GM19099 (cell line): Measurements from ENCODE around the gene PSMB8.

Source experiments
- POLR2A ChIP-seq: IDR thresholded peaks from 3 replicates; pipeline ENCODE4 v1.6.1; 2011; ENCODE audit warnings: low read depth; ENCODE audit not compliant: insufficient read length; ENCODE audit errors: extremely low read depth

The PSMB8 gene

DNA sequence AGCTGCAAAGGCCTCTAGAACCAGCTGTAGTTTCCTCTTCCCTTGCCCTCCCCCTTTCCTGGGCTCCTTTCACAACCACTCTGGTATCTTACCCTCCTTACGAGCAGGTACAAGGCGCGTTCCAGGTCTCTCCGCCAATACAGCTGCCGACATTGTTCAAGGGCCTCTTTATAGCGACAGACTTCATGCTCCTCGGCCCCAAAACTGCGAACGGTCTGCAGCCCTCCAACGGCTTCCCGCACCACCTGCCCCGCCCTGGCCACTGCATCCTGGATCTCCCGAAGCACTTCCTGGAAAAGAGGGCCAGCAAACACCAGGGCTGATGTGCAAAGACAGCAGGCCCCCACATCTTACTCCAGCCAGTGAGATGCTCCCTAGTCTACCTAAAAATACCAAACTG is 11.3 kb downstream of the PSMB8 start:
- no peak for TF ChIP-seq POLR2A

DNA sequence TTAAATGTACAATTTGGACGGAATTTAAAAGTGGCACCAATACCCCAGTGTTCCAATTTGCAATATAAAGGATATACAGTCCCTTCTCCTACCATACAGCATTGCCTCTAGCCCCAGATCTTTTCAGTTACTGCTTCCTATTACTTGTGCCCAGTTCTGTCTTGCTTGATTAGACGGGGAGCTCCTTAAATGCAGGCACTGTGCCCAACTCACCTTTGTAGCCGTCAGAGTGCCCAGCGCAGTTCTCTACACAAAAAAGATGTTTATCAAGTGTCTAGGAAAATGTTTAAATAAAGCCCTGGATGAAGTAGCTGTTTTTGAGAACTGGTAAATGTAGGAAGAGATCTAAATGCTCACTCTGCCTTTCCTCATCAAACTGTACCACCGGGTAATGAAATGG is 12.9 kb downstream of the PSMB8 start:
- no peak for TF ChIP-seq POLR2A

DNA sequence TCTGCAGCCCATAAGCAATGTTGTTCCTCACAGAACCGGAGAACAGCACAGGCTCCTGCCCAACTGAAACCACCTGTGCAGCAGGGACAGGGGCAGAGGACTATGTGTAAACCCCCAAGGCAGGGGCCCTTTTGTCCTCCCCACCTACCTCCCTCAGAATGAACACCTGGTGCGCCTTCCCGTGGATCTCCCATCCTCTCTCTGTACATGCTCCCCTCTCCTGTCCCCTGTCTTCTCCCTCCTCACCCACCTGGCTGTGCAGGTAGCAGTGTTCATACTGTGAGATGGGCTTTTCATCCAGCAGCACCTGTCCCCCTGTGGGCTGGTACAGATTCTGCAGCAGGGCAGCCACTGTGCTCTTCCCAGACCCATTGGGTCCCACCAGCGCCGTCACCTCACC is 13.8 kb downstream of the PSMB8 start:
- no peak for TF ChIP-seq POLR2A

DNA sequence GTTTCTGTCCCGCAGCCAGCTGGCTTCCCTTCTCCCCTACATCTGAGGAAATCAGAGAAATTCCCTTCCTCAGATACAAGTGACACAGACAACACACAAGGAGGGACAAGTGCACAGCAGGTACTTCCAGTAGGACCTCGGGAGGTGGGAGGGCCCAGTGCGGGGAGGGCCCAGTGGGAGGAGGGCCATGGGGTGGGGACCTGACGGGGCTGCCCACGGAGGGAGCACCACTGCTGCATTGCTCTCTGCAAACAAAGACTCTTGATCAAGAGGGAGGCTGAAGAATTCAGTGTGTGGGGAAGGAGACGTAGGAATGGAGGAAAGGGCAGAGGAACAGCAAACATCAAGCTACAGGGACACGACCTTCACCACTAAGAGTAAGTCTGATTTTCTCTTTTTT is 14.4 kb downstream of the PSMB8 start:
- TF ChIP-seq POLR2A: no peak

DNA sequence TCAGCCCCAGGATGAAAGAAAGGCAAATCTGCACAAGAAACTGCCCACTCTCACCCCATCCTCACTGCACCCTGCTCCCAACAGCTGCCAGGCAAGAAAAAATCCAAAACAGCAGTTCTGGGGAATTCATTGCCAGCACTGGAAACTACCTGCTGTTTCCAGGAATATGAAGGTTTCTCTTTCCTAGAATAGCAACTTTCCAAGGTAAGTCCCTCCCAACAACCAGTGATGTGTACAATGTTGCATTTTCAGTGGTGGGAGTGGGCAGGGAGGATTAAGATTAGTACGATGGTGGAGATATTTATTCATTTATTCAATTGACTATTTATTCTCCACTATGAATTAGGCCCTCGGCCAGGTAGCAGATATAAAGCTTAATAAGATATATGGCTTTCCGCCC is 16.8 kb downstream of the PSMB8 start:
- no peak for TF ChIP-seq POLR2A

DNA sequence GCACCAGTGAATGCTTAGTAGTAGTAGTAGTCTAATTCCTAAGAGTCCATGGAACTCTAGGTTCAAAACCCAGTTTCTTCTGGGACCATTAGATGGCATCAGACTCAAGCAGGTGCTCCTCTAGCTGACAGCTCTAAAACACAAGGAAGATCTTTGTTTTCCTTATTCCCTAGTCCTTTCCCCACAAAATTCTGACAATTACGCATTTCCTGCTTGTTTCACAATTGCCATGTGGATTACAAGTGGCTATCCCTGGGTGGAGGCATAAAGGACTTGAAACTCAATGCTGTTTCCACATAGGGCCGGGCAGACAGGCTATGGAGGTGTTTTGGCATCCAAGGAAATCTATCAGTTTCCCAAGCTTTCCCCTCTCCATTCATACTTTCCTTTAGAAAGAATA is 17.9 kb downstream of the PSMB8 start:
- TF ChIP-seq POLR2A: peak; percentile 25

DNA sequence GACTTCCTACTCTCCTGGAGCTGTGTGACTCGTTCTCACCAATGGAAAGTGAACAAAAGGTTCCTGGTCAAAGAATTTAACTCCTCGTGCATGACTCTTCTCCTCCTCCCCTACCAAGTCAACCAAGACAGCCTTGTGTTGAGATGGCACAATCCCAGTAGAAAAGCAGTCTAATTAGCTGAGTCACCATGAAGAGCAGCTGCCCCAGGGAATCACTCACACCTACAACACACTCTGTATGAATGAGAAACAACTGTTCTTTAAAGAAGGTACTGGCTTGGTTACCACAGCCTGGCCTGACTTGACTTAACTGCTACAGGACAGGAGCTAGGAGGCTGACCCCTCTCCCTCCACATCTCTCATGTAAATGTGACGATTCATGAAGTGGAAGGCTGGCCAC is 24.1 kb downstream of the PSMB8 start:
- TF ChIP-seq POLR2A: no peak

DNA sequence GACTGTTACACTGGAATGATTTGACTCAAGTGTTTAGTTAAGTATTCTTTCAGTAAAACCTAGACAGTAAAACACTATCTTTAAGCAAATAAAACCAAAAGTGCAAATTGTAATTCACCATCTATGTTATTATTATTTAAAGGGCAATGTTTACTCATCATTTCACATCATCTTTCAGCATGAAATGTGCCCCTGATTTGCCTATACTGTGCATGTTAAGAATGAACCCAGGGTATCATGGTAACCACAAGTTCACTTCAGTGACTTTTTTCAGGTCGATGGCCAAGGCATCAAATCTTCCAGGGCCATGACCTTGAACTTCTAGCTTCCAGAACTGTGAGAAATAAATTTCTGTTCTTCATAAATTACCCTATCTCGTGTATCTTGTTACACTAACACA is 25.0 kb downstream of the PSMB8 start:
- TF ChIP-seq POLR2A: no peak

DNA sequence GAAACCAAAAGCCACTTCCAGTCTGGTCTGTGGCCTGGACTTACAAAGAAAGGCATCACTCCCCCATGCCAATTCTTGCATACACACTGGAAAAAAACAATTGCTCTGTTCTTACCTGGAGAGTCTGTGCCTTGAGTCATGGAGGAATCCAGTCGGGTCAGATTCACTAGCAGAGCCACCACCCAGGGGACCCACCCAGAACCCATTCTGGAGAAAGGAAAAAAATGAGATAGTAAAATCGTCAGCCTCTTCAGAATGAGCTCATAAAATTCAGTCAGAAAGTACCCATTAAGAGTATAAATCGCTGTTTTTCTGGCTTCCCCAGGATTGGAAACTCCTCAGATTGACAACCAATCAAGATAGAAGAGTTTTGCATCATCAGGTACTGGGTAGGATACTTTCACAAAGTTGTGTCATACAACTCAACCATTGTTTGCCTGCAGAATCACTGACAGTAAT is 27.1 kb downstream of the PSMB8 start, which contains the start of gene HLA-DOB:
TSS of gene HLA-DOB (minus strand) at position 257 of the 459 bp plus-strand sequence. CDS start at position 206, 51 bp downstream.
- TF ChIP-seq POLR2A: no peak

DNA sequence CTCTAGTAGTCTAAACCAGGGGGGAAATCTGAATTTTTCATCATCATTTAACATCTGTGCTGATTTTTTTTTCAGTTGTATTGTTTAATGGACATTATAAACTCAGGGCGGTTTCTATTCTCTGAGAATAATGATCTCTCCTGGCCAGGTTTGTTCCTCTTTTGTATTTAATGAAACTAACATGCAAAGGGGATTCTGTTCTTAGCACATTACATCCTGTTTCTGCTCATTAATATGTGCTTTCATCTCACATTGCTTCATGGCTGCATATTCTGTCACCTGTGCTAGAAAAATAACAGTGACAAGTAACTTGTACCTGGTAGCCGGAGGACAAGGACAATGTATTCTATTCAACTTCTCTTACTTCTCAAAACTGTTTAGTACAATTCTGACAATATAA is 27.9 kb downstream of the PSMB8 start:
- peak; percentile 34 for TF ChIP-seq POLR2A

DNA sequence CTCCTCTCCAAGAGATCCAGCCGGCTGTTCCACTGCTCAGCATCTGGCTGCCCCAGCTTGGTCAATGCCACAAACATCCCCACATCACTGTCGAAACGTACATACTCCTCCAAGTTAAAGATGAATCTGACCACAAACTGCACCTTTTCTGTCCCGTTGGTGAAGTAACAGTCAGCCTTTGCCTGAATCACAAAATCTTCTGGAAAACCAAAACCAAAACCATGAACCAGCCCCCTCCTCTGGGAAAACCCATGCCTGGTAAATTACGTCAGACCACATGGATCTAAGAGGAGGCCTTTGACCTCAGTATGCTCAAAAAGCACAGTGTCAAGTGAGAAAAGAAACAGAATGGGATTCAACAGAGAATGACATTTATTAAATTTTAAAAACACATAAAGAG is 28.7 kb downstream of the PSMB8 start:
- TF ChIP-seq POLR2A: no peak

DNA sequence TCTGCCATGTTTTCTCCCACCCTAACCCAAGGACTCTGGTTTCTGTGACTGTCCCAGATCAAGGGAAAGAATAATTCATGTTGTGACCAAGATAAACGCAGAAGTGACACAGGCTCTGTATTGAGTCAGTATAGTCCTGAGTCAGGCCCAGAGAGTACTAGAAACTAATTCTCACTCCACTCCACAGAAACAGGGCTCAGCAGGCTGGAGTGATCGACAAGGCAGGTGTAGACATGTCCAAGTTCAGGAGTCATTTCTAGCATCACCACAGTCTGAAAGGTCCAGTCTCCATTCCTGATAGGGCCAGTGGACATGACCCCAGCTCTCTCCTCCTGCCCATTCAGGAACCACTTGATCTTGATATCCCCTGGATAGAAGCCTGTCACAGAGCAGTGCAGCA is 29.7 kb downstream of the PSMB8 start:
- no peak for TF ChIP-seq POLR2A

DNA sequence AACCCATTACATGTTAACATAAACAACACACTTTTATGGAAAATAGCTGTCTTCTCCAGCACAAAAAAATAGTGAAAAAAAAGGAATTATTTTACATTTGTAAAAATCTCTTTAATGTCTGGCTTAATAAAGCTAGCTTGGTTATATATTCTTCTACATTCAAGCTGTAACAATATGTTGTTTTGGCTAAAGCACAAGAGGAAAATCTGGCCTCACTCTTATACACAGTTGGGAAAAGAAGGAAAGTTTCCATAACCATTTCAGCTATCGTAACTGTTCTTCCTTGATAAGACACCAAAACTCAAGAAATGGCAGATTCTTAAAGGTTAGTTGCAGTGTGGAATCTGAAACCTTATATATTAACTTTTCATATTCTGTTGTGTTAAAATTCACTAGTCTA is 34.7 kb downstream of the PSMB8 start:
- no peak for TF ChIP-seq POLR2A

DNA sequence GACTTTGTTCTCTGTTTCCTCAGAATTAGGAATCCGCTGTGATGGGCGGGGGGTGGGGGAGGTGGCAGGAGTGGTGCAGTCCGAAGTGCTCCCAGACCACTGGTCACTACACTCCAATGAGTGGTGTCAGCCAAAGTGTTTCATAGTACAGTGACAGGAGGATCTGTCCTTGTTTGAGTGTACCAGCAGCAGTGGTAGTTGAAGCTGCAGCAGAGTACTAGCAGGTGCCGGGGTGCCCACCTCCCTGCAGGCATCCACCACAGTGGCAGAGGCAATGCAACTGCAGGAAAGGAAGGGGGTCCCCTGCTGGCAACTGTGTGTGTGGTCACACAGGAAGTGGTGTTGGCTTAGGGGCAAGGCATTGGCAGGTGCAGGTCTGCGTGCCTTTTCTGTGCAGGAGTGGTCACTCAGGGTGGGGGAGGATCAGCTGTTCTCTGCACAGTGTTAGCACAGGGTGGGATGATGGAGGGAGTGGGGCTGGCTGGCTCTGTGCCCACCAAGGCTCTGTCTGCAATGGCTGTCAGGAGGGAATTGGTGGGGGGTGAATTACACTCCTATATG is 36.7 kb downstream of the PSMB8 start:
- TF ChIP-seq POLR2A: no peak

DNA sequence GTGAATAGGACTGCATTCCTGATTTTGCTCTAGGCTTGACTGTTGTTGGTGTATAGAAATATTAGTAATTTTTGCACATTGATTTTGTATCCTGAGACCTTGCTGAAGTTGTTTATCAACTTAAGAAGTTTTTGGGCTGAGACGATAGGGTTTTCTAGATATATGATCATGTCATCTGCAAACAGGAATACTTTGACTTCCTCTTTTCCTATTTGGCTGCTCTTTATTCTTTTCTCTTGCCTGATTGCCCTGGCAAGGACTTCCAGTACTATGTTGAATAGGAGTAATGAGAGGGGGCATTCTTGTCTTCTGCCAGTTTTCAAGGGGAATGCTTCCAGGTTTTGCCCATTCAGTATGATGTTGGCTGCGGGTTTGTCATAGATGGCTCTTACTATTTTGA is 40.4 kb downstream of the PSMB8 start:
- TF ChIP-seq POLR2A: no peak

DNA sequence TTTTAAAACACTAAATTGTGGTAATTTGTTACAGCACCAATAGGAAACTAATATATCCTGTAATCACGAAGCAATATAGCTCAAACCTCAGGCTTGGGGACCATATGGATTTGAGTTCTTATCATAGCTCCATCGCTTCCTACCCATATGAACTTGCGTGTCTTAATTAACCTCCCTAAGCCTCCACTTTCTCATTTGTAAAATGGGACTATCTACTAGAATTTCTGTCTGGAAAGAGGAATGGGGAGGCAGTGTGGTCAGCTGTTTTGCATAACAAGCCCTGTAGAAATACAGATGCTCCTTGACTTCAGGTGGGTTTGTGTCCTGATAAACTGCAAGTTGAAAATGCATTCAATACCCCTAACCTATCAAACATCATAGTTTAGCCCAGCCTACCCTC is 44.1 kb downstream of the PSMB8 start:
- TF ChIP-seq POLR2A: no peak

DNA sequence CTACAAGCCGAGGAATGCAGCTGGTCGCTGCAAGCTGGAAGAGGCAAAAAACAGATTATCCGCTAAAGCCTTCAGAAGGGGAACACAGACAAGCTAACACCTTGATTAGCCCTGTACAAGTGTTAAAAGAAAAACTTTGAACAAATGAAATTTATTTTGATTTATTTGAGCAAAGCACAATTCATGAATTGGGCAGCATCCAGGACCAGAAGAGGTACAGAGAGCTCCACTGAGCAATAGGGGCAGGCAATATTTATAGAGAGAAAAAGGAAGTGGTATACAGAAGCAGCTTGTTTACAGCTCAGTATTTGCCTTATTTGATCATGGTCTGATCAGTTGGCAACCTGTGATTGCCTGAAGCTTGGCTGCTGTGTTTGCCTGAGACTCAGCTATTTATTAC is 44.7 kb downstream of the PSMB8 start:
- no peak for TF ChIP-seq POLR2A
